Stimulated activated CD8-positive, alpha-beta memory T cell treated with anti-CD3 and anti-CD28 coated beads, Interleukin-4, amount 100 ng/mL, for 24 hours (primary cell): Measurements from ENCODE around the gene SCGB2A2.

Source experiments
- DNase-seq: peaks from one replicate; pipeline ENCODE4 v3.0.0-alpha.2; 2020; ENCODE audit warnings: low read depth

SCGB2A2 gene

GRCh38 chr11:62269654-62270278 lies at the start of gene SCGB2A2:
Gene SCGB2A2, plus strand, starts transcription at chr11:62270158. Its CDS starts 59 bp downstream, at chr11:62270217.
- DNase-seq = no peak

- no peak for DNase-seq
These were observed 48.5 kb upstream of the SCGB2A2 start for GRCh38 chr11:62221498-62221897.

- DNase-seq = no peak
These were observed 46.9 kb upstream of the SCGB2A2 start for GRCh38 chr11:62223095-62223494.

GRCh38 chr11:62233730-62234129 lies 36.2 kb upstream of the SCGB2A2 start:
- no peak for DNase-seq

- DNase-seq = no peak
These were observed 33.8 kb upstream of the SCGB2A2 start for GRCh38 chr11:62236187-62236586.

GRCh38 chr11:62237499-62237898 lies 32.5 kb upstream of the SCGB2A2 start:
- no peak for DNase-seq

- no peak for DNase-seq
These were observed 31.8 kb upstream of the SCGB2A2 start for GRCh38 chr11:62238151-62238550.

- DNase-seq = no peak
These were observed 28.9 kb upstream of the SCGB2A2 start for GRCh38 chr11:62241095-62241494.

GRCh38 chr11:62242021-62242420 lies 27.9 kb upstream of the SCGB2A2 start, which contains the start of gene SCGB1D2:
Gene SCGB1D2, plus strand, starts transcription at chr11:62242239. Its CDS starts 69 bp downstream, at chr11:62242308.
- DNase-seq = no peak

- no peak for DNase-seq
These were observed 24.6 kb upstream of the SCGB2A2 start for GRCh38 chr11:62245271-62245753.

GRCh38 chr11:62251698-62252097 lies 18.3 kb upstream of the SCGB2A2 start:
- no peak for DNase-seq

GRCh38 chr11:62253999-62254542 lies 15.9 kb upstream of the SCGB2A2 start:
- DNase-seq = no peak

- DNase-seq = no peak
These were observed 13.7 kb upstream of the SCGB2A2 start for GRCh38 chr11:62256281-62256680.

GRCh38 chr11:62260261-62260953 lies 9.6 kb upstream of the SCGB2A2 start:
- DNase-seq = no peak

GRCh38 chr11:62264004-62264403 lies 6.0 kb upstream of the SCGB2A2 start:
- DNase-seq = no peak

GRCh38 chr11:62266558-62266957 lies 3.4 kb upstream of the SCGB2A2 start:
- DNase-seq = no peak

- no peak for DNase-seq
These were observed 2.9 kb upstream of the SCGB2A2 start for GRCh38 chr11:62267050-62267449.

GRCh38 chr11:62267576-62267975 lies 2.4 kb upstream of the SCGB2A2 start:
- no peak for DNase-seq

- no peak for DNase-seq
These were observed 3.3 kb downstream of the SCGB2A2 start for GRCh38 chr11:62273284-62273683.

GRCh38 chr11:62273789-62274275 lies 3.9 kb downstream of the SCGB2A2 start:
- no peak for DNase-seq

- no peak for DNase-seq
These were observed 10.5 kb downstream of the SCGB2A2 start for GRCh38 chr11:62280452-62280851.

GRCh38 chr11:62295504-62295903 lies 25.5 kb downstream of the SCGB2A2 start:
- DNase-seq = no peak

GRCh38 chr11:62298975-62299374 lies 29.0 kb downstream of the SCGB2A2 start, which contains the start of gene SCGB1D4:
Gene SCGB1D4, minus strand, starts transcription at chr11:62299075. Its CDS starts 65 bp downstream, at chr11:62299010.
- no peak for DNase-seq
